ENCODE results near the gene BATF.
A peak's percentile ranks its signal among the peaks of the same experiment; 100 is the strongest.

The BATF gene

DNA sequence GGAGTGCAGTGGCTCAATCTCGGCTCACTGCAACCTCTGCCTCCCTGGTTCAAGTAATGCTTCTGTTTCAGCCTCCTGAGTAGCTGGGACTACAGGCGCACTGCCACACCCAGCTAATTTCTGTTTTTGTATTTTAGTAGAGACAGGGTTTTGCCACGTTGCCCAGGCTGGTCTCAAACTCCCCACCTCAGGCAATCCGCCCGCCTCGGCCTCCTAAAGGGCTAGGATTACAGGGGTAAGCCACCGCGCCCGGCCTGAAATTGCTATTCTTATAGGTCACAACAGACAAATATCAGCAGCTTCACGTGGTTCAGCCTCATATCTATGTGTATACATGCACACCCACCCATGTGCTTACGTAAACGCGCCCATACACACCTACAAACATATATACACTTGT, 23.6 kb downstream of the BATF start:
- Histone ChIP-seq H3K4me1 (ENCODE audit: control insufficient read depth, insufficient read depth, low read depth, low read length) (no peaks in the 10 kb centered on the region), H3K4me3 (ENCODE audit: insufficient read depth in 1 of 2, low read depth in 1 of 2, low read length in 2 of 2) (no peak overlapping the region), H2BK12ac (ENCODE audit: low read length in 2 of 2) (no peak overlapping the region), H3K4ac (ENCODE audit: low read depth in 1 of 2, low read length in 2 of 2) (no peak overlapping the region), H2BK15ac (ENCODE audit: low read depth, poor library complexity, severe bottlenecking) (no peak overlapping the region), H4K91ac (ENCODE audit: low read length) (no peak overlapping the region), H2BK5ac (ENCODE audit: low read depth, low read length, poor library complexity, severe bottlenecking) (no peak overlapping the region), H3K27me3 (ENCODE audit: control insufficient read depth in 1 of 2, insufficient read depth in 1 of 2, low read length in 2 of 2) (peaks cover 0 to 12% of the 10 kb centered on the region in 2 experiments), H2AFZ (ENCODE audit: low read depth, low read length) (no peak overlapping the region), H3K23ac (ENCODE audit: low read length in 2 of 2) (no peak overlapping the region), H3K79me1 (replicated peaks; ENCODE audit: low read length, poor library complexity, severe bottlenecking) (no peaks in the 10 kb centered on the region), H2BK120ac (ENCODE audit: low read depth, low read length) (no peak overlapping the region), H3K4me2 (ENCODE audit: low read length, poor library complexity, severe bottlenecking) (no peak overlapping the region), H3K27ac (ENCODE audit: low read length, poor library complexity, severe bottlenecking) (no peak overlapping the region), H3K18ac (ENCODE audit: low read depth in 1 of 2, low read length in 2 of 2) (no peak overlapping the region), H3K9me3 (ENCODE audit: control insufficient read depth, low read length) (no peaks in the 10 kb centered on the region), H3K36me3 (ENCODE audit: control insufficient read depth in 1 of 2, insufficient read depth in 2 of 2, low read depth in 1 of 2, low read length in 2 of 2) (no peaks in the 10 kb centered on the region), H3K9ac (ENCODE audit: low read length) (no peak overlapping the region), H4K8ac (ENCODE audit: low read length) (no peak overlapping the region), H3K14ac (ENCODE audit: low read length in 2 of 2) (no peak overlapping the region), H2AK5ac (ENCODE audit: low read length, severe bottlenecking) (no peak overlapping the region)
- no peak for DNase-seq
- 96% methylated on average over 13 of the region's 13 CpGs for WGBS

GRCh38 chr14:75547552-75548250, 25.4 kb downstream of the BATF start:
- H3K36me3 ChIP-seq (ENCODE audit: control insufficient read depth in 1 of 2, insufficient read depth in 2 of 2, low read depth in 1 of 2, low read length in 2 of 2), result no peaks in the 10 kb centered on the region
- 95% methylated on average over 11 of the region's 11 CpGs for WGBS

GRCh38 chr14:75548544-75548943, 26.3 kb downstream of the BATF start:
- no peaks in the 10 kb centered on the region for H3K36me3 ChIP-seq (ENCODE audit: control insufficient read depth in 1 of 2, insufficient read depth in 2 of 2, low read depth in 1 of 2, low read length in 2 of 2)
- no peak overlapping the region for H2BK120ac ChIP-seq (ENCODE audit: low read depth, low read length)
- no peak overlapping the region for H4K8ac ChIP-seq (ENCODE audit: low read length)
- H4K91ac ChIP-seq (ENCODE audit: low read length), result no peak overlapping the region
- no peak overlapping the region for H3K4ac ChIP-seq (ENCODE audit: low read depth in 1 of 2, low read length in 2 of 2)
- peaks cover 0 to 23% of the 10 kb centered on the region in 2 experiments for H3K27me3 ChIP-seq (ENCODE audit: control insufficient read depth in 1 of 2, insufficient read depth in 1 of 2, low read length in 2 of 2)
- H3K9me3 ChIP-seq (ENCODE audit: control insufficient read depth, low read length), result no peaks in the 10 kb centered on the region
- no peak overlapping the region for H2BK5ac ChIP-seq (ENCODE audit: low read depth, low read length, poor library complexity, severe bottlenecking)
- no peak overlapping the region for H2BK12ac ChIP-seq (ENCODE audit: low read length in 2 of 2)
- H3K27ac ChIP-seq (ENCODE audit: low read length, poor library complexity, severe bottlenecking), result no peak overlapping the region
- H3K18ac ChIP-seq (ENCODE audit: low read depth in 1 of 2, low read length in 2 of 2), result no peak overlapping the region
- no peak overlapping the region for H2AK5ac ChIP-seq (ENCODE audit: low read length, severe bottlenecking)
- 65% methylated on average over 4 of the region's 7 CpGs for WGBS
- H3K9ac ChIP-seq (ENCODE audit: low read length), result no peak overlapping the region
- no peak overlapping the region for H3K23ac ChIP-seq (ENCODE audit: low read length in 2 of 2)
- no peak for DNase-seq
- H2AFZ ChIP-seq (ENCODE audit: low read depth, low read length), result no peak overlapping the region
- H3K4me3 ChIP-seq (ENCODE audit: insufficient read depth in 1 of 2, low read depth in 1 of 2, low read length in 2 of 2), result no peak overlapping the region
- no peaks in the 10 kb centered on the region for H3K4me1 ChIP-seq (ENCODE audit: control insufficient read depth, insufficient read depth, low read depth, low read length)
- no peaks in the 10 kb centered on the region for H3K79me1 ChIP-seq (replicated peaks; ENCODE audit: low read length, poor library complexity, severe bottlenecking)
- H3K4me2 ChIP-seq (ENCODE audit: low read length, poor library complexity, severe bottlenecking), result no peak overlapping the region
- no peak overlapping the region for H2BK15ac ChIP-seq (ENCODE audit: low read depth, poor library complexity, severe bottlenecking)
- H3K14ac ChIP-seq (ENCODE audit: low read length in 2 of 2), result no peak overlapping the region

More at GRCh38 chr14:75547552-75548250, 25.4 kb downstream of the BATF start:
- Histone ChIP-seq H3K4ac (ENCODE audit: low read depth in 1 of 2, low read length in 2 of 2) (no peak overlapping the region), H3K9me3 (ENCODE audit: control insufficient read depth, low read length) (no peaks in the 10 kb centered on the region), H3K14ac (ENCODE audit: low read length in 2 of 2) (no peak overlapping the region), H3K9ac (ENCODE audit: low read length) (no peak overlapping the region), H2BK12ac (ENCODE audit: low read length in 2 of 2) (no peak overlapping the region), H4K91ac (ENCODE audit: low read length) (no peak overlapping the region), H4K8ac (ENCODE audit: low read length) (no peak overlapping the region), H3K23ac (ENCODE audit: low read length in 2 of 2) (no peak overlapping the region), H3K27ac (ENCODE audit: low read length, poor library complexity, severe bottlenecking) (no peak overlapping the region), H2BK5ac (ENCODE audit: low read depth, low read length, poor library complexity, severe bottlenecking) (no peak overlapping the region), H3K18ac (ENCODE audit: low read depth in 1 of 2, low read length in 2 of 2) (no peak overlapping the region), H2BK15ac (ENCODE audit: low read depth, poor library complexity, severe bottlenecking) (no peak overlapping the region), H3K4me1 (ENCODE audit: control insufficient read depth, insufficient read depth, low read depth, low read length) (no peaks in the 10 kb centered on the region), H3K79me1 (replicated peaks; ENCODE audit: low read length, poor library complexity, severe bottlenecking) (no peaks in the 10 kb centered on the region), H2AFZ (ENCODE audit: low read depth, low read length) (no peak overlapping the region), H2AK5ac (ENCODE audit: low read length, severe bottlenecking) (no peak overlapping the region), H3K27me3 (ENCODE audit: control insufficient read depth in 1 of 2, insufficient read depth in 1 of 2, low read length in 2 of 2) (peaks cover 0 to 24% of the 10 kb centered on the region in 2 experiments), H3K4me3 (ENCODE audit: insufficient read depth in 1 of 2, low read depth in 1 of 2, low read length in 2 of 2) (no peak overlapping the region), H3K4me2 (ENCODE audit: low read length, poor library complexity, severe bottlenecking) (no peak overlapping the region), H2BK120ac (ENCODE audit: low read depth, low read length) (no peak overlapping the region)
- no peak for DNase-seq

DNA sequence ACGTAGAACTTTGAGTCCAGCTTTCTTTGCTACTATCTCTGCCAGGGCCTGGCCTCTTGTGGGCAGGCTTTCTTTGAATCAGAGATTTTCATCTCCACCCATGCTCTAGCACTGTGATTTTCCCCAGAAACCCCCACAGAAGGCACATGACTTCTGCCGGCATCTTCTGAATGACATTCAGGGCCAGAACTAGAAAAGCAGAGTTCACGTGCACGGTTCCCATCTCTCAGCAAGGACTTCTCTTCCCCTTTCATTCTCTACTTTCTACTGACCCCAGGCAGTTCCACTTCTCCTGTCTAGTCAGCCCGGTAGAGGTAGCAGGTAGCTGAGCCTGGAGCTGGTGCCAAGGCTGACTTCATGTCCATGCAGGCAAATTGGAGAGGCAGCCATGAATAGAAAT, 26.9 kb downstream of the BATF start:
- H3K4me2 ChIP-seq (ENCODE audit: low read length, poor library complexity, severe bottlenecking), result no peak overlapping the region

More for the DNA sequence above, 26.9 kb downstream of the BATF start:
- Histone ChIP-seq H3K9ac (ENCODE audit: low read length) (no peak overlapping the region), H3K79me1 (replicated peaks; ENCODE audit: low read length, poor library complexity, severe bottlenecking) (no peaks in the 10 kb centered on the region), H3K4me1 (ENCODE audit: control insufficient read depth, insufficient read depth, low read depth, low read length) (no peaks in the 10 kb centered on the region), H2AFZ (ENCODE audit: low read depth, low read length) (no peak overlapping the region), H2BK15ac (ENCODE audit: low read depth, poor library complexity, severe bottlenecking) (no peak overlapping the region), H3K18ac (ENCODE audit: low read depth in 1 of 2, low read length in 2 of 2) (no peak overlapping the region), H3K9me3 (ENCODE audit: control insufficient read depth, low read length) (no peaks in the 10 kb centered on the region), H4K8ac (ENCODE audit: low read length) (no peak overlapping the region), H2BK12ac (ENCODE audit: low read length in 2 of 2) (peak overlapping the region in 1 of 2 experiments; percentile 38), H3K27ac (ENCODE audit: low read length, poor library complexity, severe bottlenecking) (no peak overlapping the region), H2AK5ac (ENCODE audit: low read length, severe bottlenecking) (no peak overlapping the region), H4K91ac (ENCODE audit: low read length) (no peak overlapping the region), H3K4me3 (ENCODE audit: insufficient read depth in 1 of 2, low read depth in 1 of 2, low read length in 2 of 2) (no peak overlapping the region), H2BK5ac (ENCODE audit: low read depth, low read length, poor library complexity, severe bottlenecking) (no peak overlapping the region), H3K14ac (ENCODE audit: low read length in 2 of 2) (peak overlapping the region in 1 of 2 experiments; percentile 16), H3K36me3 (ENCODE audit: control insufficient read depth in 1 of 2, insufficient read depth in 2 of 2, low read depth in 1 of 2, low read length in 2 of 2) (no peaks in the 10 kb centered on the region), H2BK120ac (ENCODE audit: low read depth, low read length) (no peak overlapping the region), H3K23ac (ENCODE audit: low read length in 2 of 2) (no peak overlapping the region), H3K27me3 (ENCODE audit: control insufficient read depth in 1 of 2, insufficient read depth in 1 of 2, low read length in 2 of 2) (peaks cover 0 to 28% of the 10 kb centered on the region in 2 experiments), H3K4ac (ENCODE audit: low read depth in 1 of 2, low read length in 2 of 2) (no peak overlapping the region)
- 77% methylated on average over 5 of the region's 5 CpGs for WGBS
- DNase-seq, result no peak
